ENCODE measurements around the gene KCNK7. TPM values are rescaled to one million over a fixed set of nuclear protein-coding genes. Genes with fewer than 3 reads are reported as not detected.

Gene KCNK7
- total and polyA plus RNA-seq, 2 donors (not counting 3 experiments of a cell fraction or from before 2014, with no cell fraction given), result 0.17 to 0.60 TPM

- peak overlapping the region; percentile 86 for H3K4me2 ChIP-seq (ENCODE audit: insufficient read depth, low read length)
- no peak for FAIRE-seq
- ChIA-PET CTCF (interaction anchor here (1.2 to 6.2 kb wide), 8 partner anchors 9 to 75 kb away, joined by 3 to 54 read pairs (median 8); partner anchors contain the start of genes FAM89B, KCNK7, SIPA1 and ZNRD2), POLR2A (interaction anchor here (1.2 kb wide), 1 partner anchor 10 kb away, joined by 3 read pairs; no protein-coding TSS in a partner anchor)
- H3K9me3 ChIP-seq (replicated peaks; ENCODE audit: control insufficient read depth, insufficient read depth, low read length), result no peaks in the 10 kb centered on the region
- H3K27me3 ChIP-seq (ENCODE audit: control insufficient read depth in 2 of 2, insufficient read depth in 2 of 2, low read length in 2 of 2), result no peaks in the 10 kb centered on the region
- dilution Hi-C loops (cut with MboI; ENCODE audit: extremely low pct_ligation_motif_present, low sequenced_read_pairs), result no loop called here
- peaks cover 0 to 34% of the 10 kb centered on the region in 2 experiments for H3K36me3 ChIP-seq (ENCODE audit: control insufficient read depth in 2 of 2, extremely low read depth in 1 of 2, insufficient read depth in 2 of 2, low read length in 2 of 2)
- H2AFZ ChIP-seq (ENCODE audit: low read depth, low read length), result no peak overlapping the region
- H3K27ac ChIP-seq (ENCODE audit: insufficient read depth, low read depth, low read length), result peak overlapping the region; percentile 45
- peak overlapping the region; percentile 64 to 90 (median 71) for H3K4me3 ChIP-seq (replicated peaks in 1 of 3; ENCODE audit: insufficient read depth in 1 of 3, low read depth in 1 of 3, low read length in 3 of 3)
- no TSS peak for BruUV-seq (replicated peaks)
- TF ChIP-seq JUN (IDR thresholded peaks at IDR 0.05; ENCODE audit: borderline replicate concordance, insufficient read depth, insufficient read length, low read depth), result no peak
- no peak for TF ChIP-seq MYC (IDR thresholded peaks at IDR 0.05; ENCODE audit: low read depth, low read length)
- no peak for TF ChIP-seq FOS (IDR thresholded peaks at IDR 0.05; ENCODE audit: borderline replicate concordance, insufficient read depth, low read length)
- TF ChIP-seq, protein P1, sequence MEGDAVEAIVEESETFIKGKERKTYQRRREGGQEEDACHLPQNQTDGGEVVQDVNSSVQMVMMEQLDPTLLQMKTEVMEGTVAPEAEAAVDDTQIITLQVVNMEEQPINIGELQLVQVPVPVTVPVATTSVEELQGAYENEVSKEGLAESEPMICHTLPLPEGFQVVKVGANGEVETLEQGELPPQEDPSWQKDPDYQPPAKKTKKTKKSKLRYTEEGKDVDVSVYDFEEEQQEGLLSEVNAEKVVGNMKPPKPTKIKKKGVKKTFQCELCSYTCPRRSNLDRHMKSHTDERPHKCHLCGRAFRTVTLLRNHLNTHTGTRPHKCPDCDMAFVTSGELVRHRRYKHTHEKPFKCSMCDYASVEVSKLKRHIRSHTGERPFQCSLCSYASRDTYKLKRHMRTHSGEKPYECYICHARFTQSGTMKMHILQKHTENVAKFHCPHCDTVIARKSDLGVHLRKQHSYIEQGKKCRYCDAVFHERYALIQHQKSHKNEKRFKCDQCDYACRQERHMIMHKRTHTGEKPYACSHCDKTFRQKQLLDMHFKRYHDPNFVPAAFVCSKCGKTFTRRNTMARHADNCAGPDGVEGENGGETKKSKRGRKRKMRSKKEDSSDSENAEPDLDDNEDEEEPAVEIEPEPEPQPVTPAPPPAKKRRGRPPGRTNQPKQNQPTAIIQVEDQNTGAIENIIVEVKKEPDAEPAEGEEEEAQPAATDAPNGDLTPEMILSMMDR (IDR thresholded peaks at IDR 0.05; ENCODE audit: extremely low read depth in 1 of 2, insufficient read depth in 1 of 2, low read depth in 1 of 2, low read length in 2 of 2), result no peak
- no peak for TF ChIP-seq MAX (IDR thresholded peaks at IDR 0.05; ENCODE audit: insufficient read depth, insufficient read length)
- TF ChIP-seq POLR2A (IDR thresholded peaks at IDR 0.05; ENCODE audit: low read depth, low read length), result no peak
- TF ChIP-seq EZH2 (IDR thresholded peaks at IDR 0.05; ENCODE audit: borderline replicate concordance, low read depth, low read length, severe bottlenecking), result no peak
- no peak for TF ChIP-seq POLR2AphosphoS5 (IDR thresholded peaks at IDR 0.05; ENCODE audit: insufficient read depth, low read depth, low read length)
- TF ChIP-seq GATA2 (IDR thresholded peaks at IDR 0.05; ENCODE audit: insufficient read depth, insufficient read length, low read depth, low read length), result no peak
- H3K4me1 ChIP-seq (ENCODE audit: control insufficient read depth, extremely low read depth, insufficient read depth, low read length), result peaks cover 32% of the 10 kb centered on the region
- peaks cover 48% of the 10 kb centered on the region for H3K79me2 ChIP-seq (ENCODE audit: control insufficient read depth, insufficient read depth, low read length)
- H3K9ac ChIP-seq (replicated peaks; ENCODE audit: extremely low read depth, insufficient read depth, low read length), result peak overlapping the region; percentile 74
- no peak for DNase-seq (ENCODE audit: low read depth, low spot score)
- H3K9me1 ChIP-seq (replicated peaks; ENCODE audit: control insufficient read depth, extremely low read depth, insufficient read depth, low read length), result no peaks in the 10 kb centered on the region
- H4K20me1 ChIP-seq (replicated peaks; ENCODE audit: control insufficient read depth, extremely low read depth, insufficient read depth, low read length), result no peaks in the 10 kb centered on the region
- intact Hi-C loops (cut with micrococcal nuclease), result loop anchor here (1.0 kb wide), 4 partner anchors 9 to 194 kb away; partner anchors contain the start of genes NEAT1 and SIPA1
Observed at GRCh38 chr11:65615950-65616574, 20.5 kb upstream of the KCNK7 start.

Measured in endothelial cell of umbilical vein (primary cell).